LNCAP (cell line): ENCODE measurements around the gene SPPL3.

ENCODE experiments used
- TF ChIP-seq, protein P1 (sequence below): fragments of 450-650 bp; IDR thresholded peaks from 2 replicates; pipeline ENCODE4 v1.5.1; 2017; ENCODE audit warnings: mild to moderate bottlenecking

SPPL3 gene

DNA sequence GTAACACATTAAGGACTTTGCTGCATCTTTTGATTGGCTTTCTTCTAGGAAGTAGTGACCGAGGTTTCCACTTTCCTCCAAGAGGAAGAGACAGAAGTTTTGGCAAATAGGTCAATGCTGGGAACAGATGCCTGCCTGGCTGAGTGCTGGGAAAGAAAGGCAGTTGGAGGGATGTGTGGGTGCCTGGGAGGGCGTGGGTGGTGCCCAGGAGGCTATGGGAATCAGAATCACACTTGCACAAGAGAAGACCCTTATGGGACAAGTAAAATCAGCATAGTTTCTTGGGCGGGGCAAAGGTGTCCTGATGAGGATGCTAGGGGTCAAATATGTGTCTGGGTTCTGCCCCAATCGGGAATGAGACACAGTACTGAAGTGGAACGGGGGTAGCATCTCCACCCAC, 179.4 kb downstream of the SPPL3 start:
- TF ChIP-seq, protein P1, sequence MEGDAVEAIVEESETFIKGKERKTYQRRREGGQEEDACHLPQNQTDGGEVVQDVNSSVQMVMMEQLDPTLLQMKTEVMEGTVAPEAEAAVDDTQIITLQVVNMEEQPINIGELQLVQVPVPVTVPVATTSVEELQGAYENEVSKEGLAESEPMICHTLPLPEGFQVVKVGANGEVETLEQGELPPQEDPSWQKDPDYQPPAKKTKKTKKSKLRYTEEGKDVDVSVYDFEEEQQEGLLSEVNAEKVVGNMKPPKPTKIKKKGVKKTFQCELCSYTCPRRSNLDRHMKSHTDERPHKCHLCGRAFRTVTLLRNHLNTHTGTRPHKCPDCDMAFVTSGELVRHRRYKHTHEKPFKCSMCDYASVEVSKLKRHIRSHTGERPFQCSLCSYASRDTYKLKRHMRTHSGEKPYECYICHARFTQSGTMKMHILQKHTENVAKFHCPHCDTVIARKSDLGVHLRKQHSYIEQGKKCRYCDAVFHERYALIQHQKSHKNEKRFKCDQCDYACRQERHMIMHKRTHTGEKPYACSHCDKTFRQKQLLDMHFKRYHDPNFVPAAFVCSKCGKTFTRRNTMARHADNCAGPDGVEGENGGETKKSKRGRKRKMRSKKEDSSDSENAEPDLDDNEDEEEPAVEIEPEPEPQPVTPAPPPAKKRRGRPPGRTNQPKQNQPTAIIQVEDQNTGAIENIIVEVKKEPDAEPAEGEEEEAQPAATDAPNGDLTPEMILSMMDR = no peak

- TF ChIP-seq, protein P1 = no peak
These were observed 181.4 kb downstream of the SPPL3 start for GRCh38 chr12:120722784-120723183.

- TF ChIP-seq, protein P1 = no peak
These were observed 182.3 kb downstream of the SPPL3 start for GRCh38 chr12:120721866-120722265.

DNA sequence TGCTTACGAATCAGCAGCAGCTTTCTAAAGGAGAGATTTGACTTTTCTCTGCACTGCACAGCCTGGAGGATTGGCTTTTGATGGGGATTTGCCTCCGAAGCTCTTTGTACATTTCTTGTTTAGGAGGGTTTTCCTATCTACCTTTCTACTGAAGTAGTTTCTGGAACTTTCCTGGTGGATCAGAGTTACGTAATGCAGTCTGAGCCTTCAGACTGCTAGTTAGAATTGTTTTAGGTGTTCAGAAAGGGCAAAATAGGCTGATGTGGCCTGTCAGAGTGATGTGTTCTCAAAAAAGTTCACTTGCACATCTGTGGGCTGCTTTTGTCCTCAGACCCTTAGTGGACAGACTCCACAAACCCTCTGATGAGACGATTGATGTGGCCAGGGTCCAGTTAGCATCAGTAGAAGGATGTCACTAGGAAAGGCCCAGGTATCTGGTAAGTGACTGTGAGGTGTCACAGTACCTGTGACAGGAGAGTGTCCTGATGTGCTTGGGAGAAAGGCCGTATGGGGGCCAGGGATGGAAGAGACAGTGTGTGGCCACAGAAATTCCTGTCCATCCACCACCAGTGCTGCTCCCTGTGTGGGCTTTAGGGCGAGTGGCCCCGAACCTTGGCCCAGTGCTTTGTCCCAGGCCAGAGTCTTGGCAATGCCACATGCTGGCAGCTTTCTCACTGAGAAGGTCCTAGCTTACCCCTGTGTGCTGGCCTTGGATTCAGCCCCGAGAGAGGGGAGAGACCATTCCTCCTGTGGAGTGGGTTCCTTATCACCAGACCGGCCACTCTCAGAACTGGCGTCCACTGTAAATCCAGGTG, 183.0 kb downstream of the SPPL3 start:
- TF ChIP-seq, protein P1 = no peak

DNA sequence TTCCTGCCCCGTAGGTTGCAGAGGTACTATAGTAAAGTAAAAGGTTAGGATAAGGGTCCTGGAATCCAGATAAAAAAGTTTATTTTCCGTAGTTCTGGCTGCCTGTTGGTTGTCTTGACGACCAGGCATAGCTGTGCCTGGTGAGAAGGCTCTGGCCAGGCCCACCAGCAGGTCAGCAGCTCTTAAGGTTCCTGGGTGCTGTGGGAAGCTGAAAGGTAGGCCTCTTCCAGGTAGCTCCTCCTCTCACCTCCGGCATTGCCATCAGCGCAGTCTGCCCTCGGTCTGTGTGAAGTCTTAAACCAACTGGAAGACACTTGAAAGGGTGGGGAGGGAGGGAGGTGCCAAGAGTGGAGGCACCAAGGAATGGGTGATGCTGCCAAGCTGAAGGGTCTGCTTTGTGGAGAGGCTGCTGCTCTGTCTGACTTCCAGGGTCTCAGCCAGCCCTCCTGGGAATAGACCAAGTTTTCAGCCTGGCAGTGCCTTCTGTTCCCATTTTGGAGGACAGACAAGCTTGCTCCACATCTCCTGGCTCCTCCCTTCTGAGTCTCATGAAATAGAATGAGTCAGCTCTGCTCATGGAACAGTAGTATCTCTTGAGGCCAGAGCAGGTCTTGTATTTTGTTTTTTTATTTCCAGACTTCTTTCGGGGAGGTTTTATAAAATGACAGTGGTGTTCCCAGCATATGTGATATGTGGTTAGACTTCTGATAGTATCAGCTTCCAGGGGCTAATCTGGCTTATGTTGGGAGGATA, 183.7 kb downstream of the SPPL3 start:
- TF ChIP-seq, protein P1 = no peak

- TF ChIP-seq, protein P1 = no peak
These were observed 184.5 kb downstream of the SPPL3 start for GRCh38 chr12:120719496-120720233.

DNA sequence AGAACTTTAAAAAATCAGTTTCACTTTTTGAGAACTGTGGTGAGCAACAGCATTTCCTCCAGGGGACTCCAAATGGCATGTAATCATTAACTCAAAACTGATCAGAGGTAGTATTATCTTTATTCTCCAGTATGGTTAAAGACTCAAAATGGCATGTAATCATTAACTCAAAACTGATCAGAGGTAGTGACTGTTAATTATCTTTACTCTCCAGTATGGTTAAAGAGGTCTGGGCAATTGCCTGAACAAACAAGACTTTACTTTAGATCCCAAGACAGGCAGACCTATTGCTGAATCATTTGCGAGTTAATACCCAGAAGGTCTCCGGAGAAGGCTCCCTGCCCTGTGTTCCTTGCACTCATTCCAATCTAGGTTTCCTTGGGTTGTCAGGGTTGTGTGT, 185.1 kb downstream of the SPPL3 start:
- TF ChIP-seq, protein P1 = no peak
